ENCODE measurements around the gene SFT2D1. TPM values are rescaled to one million over a fixed set of nuclear protein-coding genes. Genes with fewer than 3 reads are reported as not detected.
A peak's percentile ranks its signal among the peaks of the same experiment; 100 is the strongest.

The SFT2D1 gene
- total and polyA plus RNA-seq, 2 experiments from 2014 or later = 51.4 to 103 TPM

DNA sequence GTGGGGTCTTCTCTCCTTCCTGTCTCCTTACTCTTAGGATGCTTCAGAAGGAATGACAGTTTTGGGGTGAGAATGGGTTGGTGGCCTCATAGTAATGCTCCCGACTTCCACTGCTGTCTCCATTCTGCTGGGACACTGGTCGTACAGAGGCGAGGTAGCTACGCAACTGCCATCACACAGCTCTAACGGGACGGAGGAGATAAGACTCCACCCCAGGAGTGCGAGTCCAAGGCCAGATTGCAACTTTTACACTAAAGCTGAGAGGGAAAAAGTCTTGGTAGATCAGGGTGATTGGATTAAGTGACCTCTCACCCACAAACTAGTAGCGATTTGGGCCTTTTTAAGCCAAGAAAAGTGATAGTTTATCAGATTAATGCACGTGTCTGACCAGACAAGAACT lies 32.4 kb downstream of the SFT2D1 start:
- in situ Hi-C loops (cut with MboI) = no loop called here
- no peaks in the 10 kb centered on the region for H3K36me3 ChIP-seq (ENCODE audit: low read depth)

DNA sequence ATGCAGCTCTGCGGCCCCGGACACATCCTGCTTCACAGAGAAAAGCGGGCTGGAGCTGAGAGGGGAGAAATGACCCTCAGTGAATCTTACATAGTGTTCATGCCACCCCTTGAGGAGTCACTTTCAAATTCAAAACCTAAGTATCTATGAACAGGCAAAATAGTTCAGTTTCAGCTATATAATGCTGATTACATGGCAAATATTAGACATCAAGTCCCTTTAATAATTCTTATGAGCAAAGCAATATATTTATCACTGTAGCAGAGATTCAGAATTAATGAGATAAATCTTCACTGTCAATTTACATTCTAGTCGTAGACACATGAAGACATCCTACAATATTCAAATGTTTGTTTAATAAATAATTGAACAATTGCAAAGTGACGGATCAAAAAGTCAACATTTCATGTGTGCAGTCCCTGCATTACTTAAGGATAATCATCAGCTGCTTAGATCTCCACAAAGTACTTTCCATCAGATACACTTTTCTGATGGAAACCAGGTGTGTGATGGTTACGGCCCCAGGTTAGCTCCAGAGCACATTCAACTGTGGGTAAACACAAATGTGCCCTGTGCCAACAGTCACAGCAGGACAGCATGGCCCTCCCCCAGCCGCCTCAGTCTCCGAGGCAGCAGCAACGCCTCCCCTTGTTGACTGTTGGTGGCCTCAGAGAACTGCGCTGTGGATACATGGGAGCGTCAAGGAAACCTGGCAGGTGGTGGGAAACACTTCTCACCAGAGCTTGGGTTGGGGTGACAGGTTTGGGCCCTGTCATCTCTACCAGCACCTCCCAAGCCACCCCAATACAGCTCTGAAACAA lies 33.4 kb downstream of the SFT2D1 start:
- in situ Hi-C loops (cut with MboI) = no loop called here
- 24 to 29% methylated on average over 11 of the region's 11 CpGs for WGBS, 2 experiments (ENCODE audit: low coverage in 1 of 2, low lambda C conversion rate in 2 of 2, missing lambda C conversion rate in 2 of 2)
- H3F3A ChIP-seq (ENCODE audit: insufficient read depth) = no peaks in the 10 kb centered on the region
- H3K27ac ChIP-seq = no peak overlapping the region
- DNase-seq = no peak
- no peaks in the 10 kb centered on the region for H3K9me2 ChIP-seq (ENCODE audit: insufficient read depth)
- peak overlapping the region; percentile 63; the same call in 1 of the 2 replicates for H2AFZ ChIP-seq
- no peaks in the 10 kb centered on the region for H3K9me3 ChIP-seq (ENCODE audit: low read depth)
- H3K36me3 ChIP-seq (ENCODE audit: low read depth) = no peaks in the 10 kb centered on the region
- peak overlapping the region; percentile 20 for H3K4me2 ChIP-seq (ENCODE audit: unreplicated experiment)
- H4K20me1 ChIP-seq (ENCODE audit: insufficient read depth) = no peaks in the 10 kb centered on the region
- H3K9ac ChIP-seq = no peak overlapping the region
- H3K4me3 ChIP-seq = no peak overlapping the region; the same call in 1 of the 2 replicates
- H3K4me1 ChIP-seq (ENCODE audit: insufficient read depth) = no peaks in the 10 kb centered on the region
- no peaks in the 10 kb centered on the region for H3K79me2 ChIP-seq (ENCODE audit: insufficient read depth)
- peaks cover 56% of the 10 kb centered on the region for H3K27me3 ChIP-seq (replicated peaks; ENCODE audit: insufficient read depth)
- TF ChIP-seq EZH2 (IDR thresholded peaks at IDR 0.05; ENCODE audit: insufficient read depth, poor library complexity, severe bottlenecking) = peak; percentile 95
- 0 out of 2 replicates have a peak, but pooled peaks have one; percentile 43 for TF ChIP-seq EZH2phosphoT487 (IDR thresholded peaks at IDR 0.05; ENCODE audit: insufficient read depth, low read depth)

More for the DNA sequence above, 32.4 kb downstream of the SFT2D1 start:
- H3K79me2 ChIP-seq (ENCODE audit: insufficient read depth) = no peaks in the 10 kb centered on the region
- H3K4me2 ChIP-seq (ENCODE audit: unreplicated experiment) = no peak overlapping the region
- H4K20me1 ChIP-seq (ENCODE audit: insufficient read depth) = no peaks in the 10 kb centered on the region
- peaks cover 46% of the 10 kb centered on the region for H3K27me3 ChIP-seq (replicated peaks; ENCODE audit: insufficient read depth)
- no peaks in the 10 kb centered on the region for H3F3A ChIP-seq (ENCODE audit: insufficient read depth)
- H2AFZ ChIP-seq = no peak overlapping the region
- H3K9ac ChIP-seq = no peak overlapping the region
- H3K9me3 ChIP-seq (ENCODE audit: low read depth) = no peaks in the 10 kb centered on the region
- DNase-seq = no peak
- H3K4me3 ChIP-seq = no peak overlapping the region
- no peaks in the 10 kb centered on the region for H3K4me1 ChIP-seq (ENCODE audit: insufficient read depth)
- 87% methylated on average over 9 of the region's 9 CpGs for WGBS, 2 experiments (ENCODE audit: low coverage in 1 of 2, low lambda C conversion rate in 2 of 2, missing lambda C conversion rate in 2 of 2)
- no peaks in the 10 kb centered on the region for H3K9me2 ChIP-seq (ENCODE audit: insufficient read depth)
- TF ChIP-seq EZH2phosphoT487 (IDR thresholded peaks at IDR 0.05; ENCODE audit: insufficient read depth, low read depth) (no peak), EZH2 (IDR thresholded peaks at IDR 0.05; ENCODE audit: insufficient read depth, poor library complexity, severe bottlenecking) (no peak)
- H3K27ac ChIP-seq = no peak overlapping the region

DNA sequence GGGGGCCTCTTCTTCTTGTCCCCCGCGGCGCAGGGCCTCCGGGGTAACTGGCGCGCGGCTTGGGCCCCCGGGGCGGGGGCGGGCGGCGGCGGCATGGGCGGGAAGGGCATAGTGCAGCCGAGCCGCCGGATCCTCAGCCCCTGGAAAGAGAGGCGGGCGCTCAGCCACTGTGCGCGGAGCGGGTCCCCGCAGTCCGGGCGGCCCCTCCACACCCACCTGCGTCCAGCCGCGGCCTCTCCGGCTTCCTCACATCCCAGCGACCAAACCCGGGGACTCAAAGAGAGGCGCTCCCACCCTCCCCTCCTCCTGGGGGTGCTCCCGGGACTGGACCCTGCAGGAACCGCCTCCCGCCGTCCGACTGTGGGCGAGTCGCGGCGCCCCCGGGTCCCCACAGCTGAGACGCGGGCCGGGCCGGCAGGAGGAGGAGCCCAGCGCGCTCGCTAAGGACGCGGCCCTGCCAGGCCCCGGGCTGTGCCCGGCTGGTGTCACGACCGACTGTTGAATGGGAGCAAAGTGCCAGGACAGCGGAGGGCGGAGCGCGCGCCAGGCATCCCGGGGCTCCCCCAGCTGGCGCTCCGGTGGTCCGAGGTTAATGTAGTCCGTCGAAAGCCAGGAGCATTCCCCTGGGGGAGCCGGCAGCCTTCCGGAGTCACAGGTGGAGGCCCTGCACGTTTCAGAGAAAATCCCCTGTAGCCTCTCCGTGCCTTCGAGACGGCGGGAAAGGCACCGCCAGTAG lies 34.1 kb downstream of the SFT2D1 start, which contains the start of gene PRR18:
TSS of gene PRR18 (minus strand) at position 360 of the 736 bp plus-strand sequence. CDS start at position 110, 250 bp downstream.
- Histone ChIP-seq H3F3A (ENCODE audit: insufficient read depth) (no peaks in the 10 kb centered on the region), H3K4me1 (ENCODE audit: insufficient read depth) (no peaks in the 10 kb centered on the region), H4K20me1 (ENCODE audit: insufficient read depth) (no peaks in the 10 kb centered on the region), H3K36me3 (ENCODE audit: low read depth) (no peaks in the 10 kb centered on the region), H3K4me3 (peak within 1 kb of the TSS; percentile 50), H3K9ac (no peak within 1 kb of the TSS), H3K4me2 (ENCODE audit: unreplicated experiment) (peak within 1 kb of the TSS; percentile 20), H3K9me2 (ENCODE audit: insufficient read depth) (no peaks in the 10 kb centered on the region), H2AFZ (peak within 1 kb of the TSS; percentile 63; the same call in 1 of the 2 replicates), H3K27me3 (replicated peaks; ENCODE audit: insufficient read depth) (peaks cover 56% of the 10 kb centered on the region), H3K27ac (no peak within 1 kb of the TSS), H3K9me3 (ENCODE audit: low read depth) (no peaks in the 10 kb centered on the region), H3K79me2 (ENCODE audit: insufficient read depth) (no peaks in the 10 kb centered on the region)
- DNase-seq = peak; percentile 31
- 2 to 3% methylated on average over 38 to 40 of the region's 74 CpGs for WGBS, 2 experiments (ENCODE audit: low coverage in 1 of 2, low lambda C conversion rate in 2 of 2, missing lambda C conversion rate in 2 of 2)
- TF ChIP-seq EZH2 (IDR thresholded peaks at IDR 0.05; ENCODE audit: insufficient read depth, poor library complexity, severe bottlenecking) = no peak
- no peak for TF ChIP-seq EZH2phosphoT487 (IDR thresholded peaks at IDR 0.05; ENCODE audit: insufficient read depth, low read depth)
- in situ Hi-C loops (cut with MboI) = no loop called here
